B cell (primary cell): ENCODE data around the gene FOXS1. TPM values are rescaled to one million over a fixed set of nuclear protein-coding genes. Genes with fewer than 3 reads are reported as not detected.

Experiments
- ATAC-seq: fragments of 200-7000 bp; cut with Tn5 transposase; one replicate; pipeline ENCODE4 v1.10.0; 2021; ENCODE audit warnings: low read depth, mild to moderate bottlenecking, moderate number of reproducible peaks, moderate library complexity
- CTCF ChIA-PET: fragments of 350-600 bp; sonication (Branson Sonifier 250); formaldehyde crosslinking; loops from one replicate; lab custom pipeline; 2021; ENCODE audit warnings: antibody characterized with exemption, inconsistent platforms; lab: Charles Lee
- POLR2A ChIA-PET: fragments of 350-600 bp; sonication (Branson Sonifier 250); formaldehyde crosslinking; loops from one replicate; lab custom pipeline; 2021; ENCODE audit warnings: antibody characterized with exemption; lab: Charles Lee
- DNase-seq: peaks from one replicate; pipeline ENCODE4 v3.0.0; 2013
- H2AFZ ChIP-seq: 2 replicates; pipeline ENCODE4 v1.6.1; 2012; ENCODE audit warnings: mild to moderate bottlenecking, low read depth, low read length; ENCODE audit not compliant: insufficient read depth, poor library complexity, severe bottlenecking
- H3K27ac ChIP-seq, 2 donors: 1 replicate in 1 of 2; 2 replicates in 1 of 2; pipeline ENCODE4 v1.5.1; 2012 to 2013; ENCODE audit warnings: low read length in 2 of 2, mild to moderate bottlenecking in 2 of 2, moderate library complexity in 1 of 2
- H3K27me3 ChIP-seq, 4 experiments: fragments of 200-600 bp in 1 of 4; sonication (generic) in 1 of 4; replicated peaks in 1 of 4; 1 replicate in 2 of 4; 2 replicates in 2 of 4; pipeline versions ENCODE4 v1.6.1 to v1.7.0; 2013 to 2016; ENCODE audit warnings: low read length in 3 of 4, mild to moderate bottlenecking in 2 of 4, mixed read lengths in 1 of 4, moderate library complexity in 1 of 4; ENCODE audit not compliant: insufficient read depth in 4 of 4, control insufficient read depth in 3 of 4; ENCODE audit errors: control extremely low read depth in 1 of 4
- H3K36me3 ChIP-seq, 2 experiments: replicated peaks in 1 of 2; 1 replicate in 1 of 2; 2 replicates in 1 of 2; pipeline versions ENCODE4 v1.6.1 to v1.7.1; 2013; ENCODE audit warnings: low read length in 1 of 2; ENCODE audit not compliant: insufficient read depth in 2 of 2, control insufficient read depth in 1 of 2; ENCODE audit errors: control extremely low read depth in 1 of 2, extremely low read depth in 1 of 2
- H3K4me1 ChIP-seq, 2 donors: fragments of 200-600 bp in 1 of 2; sonication (generic) in 1 of 2; 1 replicate in 1 of 2; 2 replicates in 1 of 2; pipeline versions ENCODE4 v1.5.1 to v1.6.1; 2013 to 2017; ENCODE audit warnings: low read length in 2 of 2; ENCODE audit not compliant: control insufficient read depth in 2 of 2, insufficient read depth in 2 of 2
- H3K4me2 ChIP-seq: replicated peaks from 2 replicates; pipeline ENCODE3; 2012; ENCODE audit warnings: mild to moderate bottlenecking, low read depth, low read length; ENCODE audit not compliant: poor library complexity, severe bottlenecking
- H3K4me3 ChIP-seq, 5 experiments: fragments of 200-600 bp in 1 of 5; sonication (generic) in 1 of 5; 1 replicate in 3 of 5; 2 replicates in 2 of 5; pipeline versions ENCODE4 v1.5.1 to v1.7.0; 2011 to 2016; ENCODE audit warnings: low read length in 4 of 5, mild to moderate bottlenecking in 4 of 5, low read depth in 2 of 5, control low read depth in 1 of 5, moderate library complexity in 1 of 5; ENCODE audit not compliant: insufficient read depth in 1 of 5; ENCODE audit errors: control extremely low read depth in 1 of 5, extremely low read depth in 1 of 5
- H3K79me2 ChIP-seq: fragments of 200-600 bp; sonication (generic); one replicate; pipeline ENCODE4 v1.6.0; 2016; ENCODE audit warnings: low read length; ENCODE audit not compliant: control insufficient read depth, insufficient read depth
- H3K9ac ChIP-seq: fragments of 200-600 bp; sonication (generic); 2 replicates; pipeline ENCODE4 v1.6.1; 2017; ENCODE audit warnings: mild to moderate bottlenecking, low read length, moderate library complexity
- H3K9me3 ChIP-seq, 3 donors: one replicate each; pipeline versions ENCODE4 v1.6.1 to v1.7.1; 2013; ENCODE audit warnings: low read length in 2 of 3; ENCODE audit not compliant: control insufficient read depth in 2 of 3, insufficient read depth in 1 of 3; ENCODE audit errors: control extremely low read depth in 1 of 3
- H4K20me1 ChIP-seq: 2 replicates; pipeline ENCODE4 v1.6.0; 2012; ENCODE audit warnings: mild to moderate bottlenecking, low read length; ENCODE audit not compliant: insufficient read depth, control insufficient read depth, poor library complexity, severe bottlenecking
- H3K27ac Mint-ChIP-seq: one replicate; pipeline ENCODE4 v1.8.0; 2021; ENCODE audit warnings: mixed read lengths
- H3K27me3 Mint-ChIP-seq: one replicate; pipeline ENCODE4 v1.8.0; 2021; ENCODE audit warnings: mixed read lengths
- H3K4me1 Mint-ChIP-seq: one replicate; pipeline ENCODE4 v1.8.0; 2021; ENCODE audit warnings: mixed read lengths
- H3K4me3 Mint-ChIP-seq: one replicate; pipeline ENCODE4 v1.8.0; 2021; ENCODE audit warnings: mixed read lengths
- H3K9me3 Mint-ChIP-seq: one replicate; pipeline ENCODE4 v1.8.0; 2022; ENCODE audit warnings: mixed read lengths; ENCODE audit not compliant: insufficient read depth
- EZH2 ChIP-seq: IDR thresholded peaks from 2 replicates; pipeline ENCODE4 v1.6.1; 2012; ENCODE audit warnings: borderline replicate concordance, low read depth, mild to moderate bottlenecking, moderate library complexity, low read length; ENCODE audit not compliant: insufficient read depth, poor library complexity, severe bottlenecking
- WGBS: methylation state at CpG from one replicate; pipeline ENCODE4 v1.1.5; 2013; ENCODE audit warnings: missing lambda C conversion rate; ENCODE audit not compliant: insufficient coverage; 5-methylcytosine and 5-hydroxymethylcytosine counted together
- intact Hi-C: fragments of 100-400 bp; cut with micrococcal nuclease; formaldehyde crosslinking; loops from one replicate; pipeline ENCODE4 v1.10.0; 2022
- polyA plus RNA-seq: library from polyadenylated mRNA; depleted of rRNA; stranded (reverse); fragments of >200 nt; gene quantifications from 2 replicates; pipeline ENCODE4 v1.2.3, GENCODE V29; 2012
- total RNA-seq, 2 donors: library from RNA; stranded (reverse); fragments of 120-200 nt in 1 of 2; gene quantifications; 1 replicate in 1 of 2; 2 replicates in 1 of 2; pipeline versions ENCODE4 v1.2.3 to v1.2.4, GENCODE V29; 2013 to 2022
- TF ChIP-seq, protein P1 (sequence below): fragments of 200-600 bp; IDR thresholded peaks from one replicate; pipeline ENCODE4 v1.8.0; 2022; ENCODE audit warnings: antibody characterized with exemption, mild to moderate bottlenecking

The FOXS1 gene
- total and polyA plus RNA-seq, 2 donors (not counting 1 experiment from before 2014, with no cell fraction given): not detected

- WGBS: 94% methylated on average over 8 of the region's 8 CpGs
- H3K27me3 Mint-ChIP-seq: no peaks in the 10 kb centered on the region
- H4K20me1 ChIP-seq: no peaks in the 10 kb centered on the region
- H3K79me2 ChIP-seq: no peaks in the 10 kb centered on the region
- peaks cover 0 to 3% (median 0%) of the 10 kb centered on the region in 4 experiments for H3K27me3 ChIP-seq
- H3K27ac ChIP-seq: no peak overlapping the region
- intact Hi-C loops: no loop called here
- POLR2A ChIA-PET: interaction anchor here (0.6 kb wide), 1 partner anchor 51 kb away, joined by 3 read pairs; no protein-coding TSS in a partner anchor
- TF ChIP-seq, protein P1, sequence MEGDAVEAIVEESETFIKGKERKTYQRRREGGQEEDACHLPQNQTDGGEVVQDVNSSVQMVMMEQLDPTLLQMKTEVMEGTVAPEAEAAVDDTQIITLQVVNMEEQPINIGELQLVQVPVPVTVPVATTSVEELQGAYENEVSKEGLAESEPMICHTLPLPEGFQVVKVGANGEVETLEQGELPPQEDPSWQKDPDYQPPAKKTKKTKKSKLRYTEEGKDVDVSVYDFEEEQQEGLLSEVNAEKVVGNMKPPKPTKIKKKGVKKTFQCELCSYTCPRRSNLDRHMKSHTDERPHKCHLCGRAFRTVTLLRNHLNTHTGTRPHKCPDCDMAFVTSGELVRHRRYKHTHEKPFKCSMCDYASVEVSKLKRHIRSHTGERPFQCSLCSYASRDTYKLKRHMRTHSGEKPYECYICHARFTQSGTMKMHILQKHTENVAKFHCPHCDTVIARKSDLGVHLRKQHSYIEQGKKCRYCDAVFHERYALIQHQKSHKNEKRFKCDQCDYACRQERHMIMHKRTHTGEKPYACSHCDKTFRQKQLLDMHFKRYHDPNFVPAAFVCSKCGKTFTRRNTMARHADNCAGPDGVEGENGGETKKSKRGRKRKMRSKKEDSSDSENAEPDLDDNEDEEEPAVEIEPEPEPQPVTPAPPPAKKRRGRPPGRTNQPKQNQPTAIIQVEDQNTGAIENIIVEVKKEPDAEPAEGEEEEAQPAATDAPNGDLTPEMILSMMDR: no peak
- no peak for TF ChIP-seq EZH2
- peaks cover 9% of the 10 kb centered on the region for H3K4me1 Mint-ChIP-seq
- no peaks in the 10 kb centered on the region for H3K36me3 ChIP-seq
- H3K4me1 ChIP-seq: peaks cover 0 to 6% of the 10 kb centered on the region in 2 donors
- DNase-seq (no peak), ATAC-seq (no peak)
- no peak overlapping the region for H3K4me3 ChIP-seq
- no peak overlapping the region for H3K27ac Mint-ChIP-seq
- H3K9ac ChIP-seq: no peak overlapping the region
- no peak overlapping the region for H2AFZ ChIP-seq
- CTCF ChIA-PET: no interaction called here
- no peaks in the 10 kb centered on the region for H3K9me3 Mint-ChIP-seq
- H3K4me2 ChIP-seq: no peak overlapping the region
- no peak overlapping the region for H3K4me3 Mint-ChIP-seq
- no peaks in the 10 kb centered on the region for H3K9me3 ChIP-seq
Observed at GRCh38 chr20:31841928-31842327, 3.5 kb downstream of the FOXS1 start.

DNA sequence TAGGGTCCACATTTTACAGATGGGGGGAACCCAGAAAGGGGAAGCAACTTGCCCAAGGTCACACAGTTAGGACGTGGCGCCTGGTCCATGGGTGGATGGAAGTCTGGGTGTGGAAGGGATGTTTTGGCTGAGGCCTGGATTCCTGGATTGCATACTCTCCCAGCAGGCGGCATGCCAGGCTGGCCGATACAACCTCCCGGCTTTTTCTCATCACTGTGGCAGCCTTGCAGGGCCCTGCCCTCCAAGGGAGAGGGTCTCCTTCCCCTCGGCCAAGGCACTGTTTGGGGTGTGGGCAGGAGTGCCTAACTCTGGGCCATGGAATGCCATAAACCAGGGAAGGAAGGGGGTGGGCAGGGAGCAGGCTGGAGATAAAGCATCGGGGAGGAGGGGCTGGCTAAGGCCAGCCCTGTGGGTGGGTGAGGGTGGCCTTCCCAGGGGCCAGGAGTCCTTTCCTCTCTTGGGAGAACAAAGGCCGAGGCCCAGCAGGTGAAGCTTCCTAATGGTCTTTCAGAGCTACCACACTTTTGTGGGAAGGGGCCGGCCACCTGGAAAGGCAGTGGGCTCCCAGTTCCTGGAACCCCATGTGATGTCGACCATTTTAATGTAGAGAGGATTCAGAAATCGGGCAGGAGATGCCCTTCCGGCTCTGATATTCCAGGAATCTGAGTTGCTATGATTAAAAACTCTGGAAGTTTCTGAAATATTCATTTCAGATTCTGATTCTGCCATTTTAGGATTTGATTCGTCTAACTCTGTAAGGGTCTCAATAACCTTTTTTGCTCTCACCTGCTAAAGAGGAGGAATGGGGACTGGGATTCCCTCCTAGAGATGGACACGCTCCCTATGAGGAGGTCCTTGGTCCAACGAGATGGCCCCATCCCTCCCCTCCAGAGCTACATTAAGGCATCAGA lies 4.2 kb downstream of the FOXS1 start:
- Histone ChIP-seq H3K4me3 (no peak overlapping the region), H3K9me3 (no peaks in the 10 kb centered on the region), H3K9ac (no peak overlapping the region), H3K79me2 (no peaks in the 10 kb centered on the region), H3K36me3 (no peaks in the 10 kb centered on the region), H3K27me3 (peaks cover 0 to 3% (median 0%) of the 10 kb centered on the region in 4 experiments), H4K20me1 (no peaks in the 10 kb centered on the region), H3K27ac (no peak overlapping the region), H3K4me1 (peaks cover 4 to 13% of the 10 kb centered on the region in 2 donors), H2AFZ (no peak overlapping the region), H3K4me2 (no peak overlapping the region)
- Mint-ChIP-seq H3K27ac (no peak overlapping the region), H3K4me3 (no peak overlapping the region), H3K4me1 (peaks cover 13% of the 10 kb centered on the region), H3K27me3 (no peaks in the 10 kb centered on the region), H3K9me3 (no peaks in the 10 kb centered on the region)
- DNase-seq: no peak
- ChIA-PET CTCF (interaction anchor here (1.1 to 1.3 kb wide), 2 partner anchors 12 to 18 kb away, joined by 3 to 4 read pairs; no protein-coding TSS in a partner anchor), POLR2A (interaction anchor here (0.6 kb wide), 1 partner anchor 52 kb away, joined by 3 read pairs; no protein-coding TSS in a partner anchor)
- TF ChIP-seq EZH2: no peak
- TF ChIP-seq, protein P1: no peak
- ATAC-seq: no peak
- 87% methylated on average over 11 of the region's 15 CpGs for WGBS
- intact Hi-C loops: no loop called here
